Upper lobe of left lung (tissue), 4 donors: ENCODE results near the gene GBF1.

Experiments
- CTCF ChIP-seq, 6 experiments: fragments of 450-650 bp in 4 of 6; fragments of 200-600 bp in 2 of 6; sonication (generic) in 2 of 6; IDR thresholded peaks; one replicate each; pipeline ENCODE4 v1.5.1; 2016 to 2019; ENCODE audit warnings: antibody characterized with exemption in 6 of 6
- POLR2AphosphoS5 ChIP-seq, 2 donors: sonication (generic); formaldehyde crosslinking; IDR thresholded peaks; one replicate each; pipeline ENCODE4 v1.5.1; 2017; ENCODE audit warnings: antibody characterized with exemption in 2 of 2

- TF ChIP-seq CTCF (IDR thresholded peaks at IDR 0.05) = no peak
- TF ChIP-seq POLR2AphosphoS5 (IDR thresholded peaks at IDR 0.05) = no peak
Observed at GRCh38 chr10:102400076-102400475, 154.7 kb downstream of the GBF1 start.
